ENCODE data around the gene HHIPL1.

Gene HHIPL1

GRCh38 chr14:99696929-99697328 is 52.0 kb downstream of the HHIPL1 start:
- no peak for TF ChIP-seq CTCF (IDR thresholded peaks at IDR 0.05; ENCODE audit: extremely low read depth, insufficient read depth, missing control alignments)
- no peak for DNase-seq (ENCODE audit: low spot score)
- in situ Hi-C loops (cut with MboI; ENCODE audit: low pct_unique_long_range_greater_than_20kb, low sequenced_read_pairs, unreplicated experiment) = no loop called here

GRCh38 chr14:99698236-99698635 is 53.3 kb downstream of the HHIPL1 start:
- no peak for TF ChIP-seq CTCF (IDR thresholded peaks at IDR 0.05; ENCODE audit: extremely low read depth, insufficient read depth, missing control alignments)
- in situ Hi-C loops (cut with MboI; ENCODE audit: low pct_unique_long_range_greater_than_20kb, low sequenced_read_pairs, unreplicated experiment) = no loop called here
- no peak for DNase-seq (ENCODE audit: low spot score)

GRCh38 chr14:99698642-99699041 is 53.7 kb downstream of the HHIPL1 start:
- TF ChIP-seq CTCF (IDR thresholded peaks at IDR 0.05; ENCODE audit: extremely low read depth, insufficient read depth, missing control alignments) = no peak
- no peak for DNase-seq (ENCODE audit: low spot score)
- in situ Hi-C loops (cut with MboI; ENCODE audit: low pct_unique_long_range_greater_than_20kb, low sequenced_read_pairs, unreplicated experiment) = no loop called here

GRCh38 chr14:99699085-99699760 is 54.3 kb downstream of the HHIPL1 start:
- no peak for TF ChIP-seq CTCF (IDR thresholded peaks at IDR 0.05; ENCODE audit: extremely low read depth, insufficient read depth, missing control alignments)
- in situ Hi-C loops (cut with MboI; ENCODE audit: low pct_unique_long_range_greater_than_20kb, low sequenced_read_pairs, unreplicated experiment) = no loop called here

GRCh38 chr14:99699861-99700260 is 54.9 kb downstream of the HHIPL1 start:
- in situ Hi-C loops (cut with MboI; ENCODE audit: low pct_unique_long_range_greater_than_20kb, low sequenced_read_pairs, unreplicated experiment) = loop anchor here (25.0 kb wide), 1 partner anchor 187 kb away; no protein-coding TSS in a partner anchor
- TF ChIP-seq CTCF (IDR thresholded peaks at IDR 0.05; ENCODE audit: extremely low read depth, insufficient read depth, missing control alignments) = no peak
- DNase-seq (ENCODE audit: low spot score) = no peak

More at GRCh38 chr14:99699085-99699760, 54.3 kb downstream of the HHIPL1 start:
- no peak for DNase-seq (ENCODE audit: low spot score)

- DNase-seq (ENCODE audit: low spot score) = no peak
- in situ Hi-C loops (cut with MboI; ENCODE audit: low pct_unique_long_range_greater_than_20kb, low sequenced_read_pairs, unreplicated experiment) = loop anchor here (25.0 kb wide), 1 partner anchor 187 kb away; no protein-coding TSS in a partner anchor
- no peak for TF ChIP-seq CTCF (IDR thresholded peaks at IDR 0.05; ENCODE audit: extremely low read depth, insufficient read depth, missing control alignments)
Observed at GRCh38 chr14:99700379-99700778, 55.5 kb downstream of the HHIPL1 start.

Data from GM13977 (cell line).